ENCODE data around the gene LANCL2.

LANCL2 gene

DNA sequence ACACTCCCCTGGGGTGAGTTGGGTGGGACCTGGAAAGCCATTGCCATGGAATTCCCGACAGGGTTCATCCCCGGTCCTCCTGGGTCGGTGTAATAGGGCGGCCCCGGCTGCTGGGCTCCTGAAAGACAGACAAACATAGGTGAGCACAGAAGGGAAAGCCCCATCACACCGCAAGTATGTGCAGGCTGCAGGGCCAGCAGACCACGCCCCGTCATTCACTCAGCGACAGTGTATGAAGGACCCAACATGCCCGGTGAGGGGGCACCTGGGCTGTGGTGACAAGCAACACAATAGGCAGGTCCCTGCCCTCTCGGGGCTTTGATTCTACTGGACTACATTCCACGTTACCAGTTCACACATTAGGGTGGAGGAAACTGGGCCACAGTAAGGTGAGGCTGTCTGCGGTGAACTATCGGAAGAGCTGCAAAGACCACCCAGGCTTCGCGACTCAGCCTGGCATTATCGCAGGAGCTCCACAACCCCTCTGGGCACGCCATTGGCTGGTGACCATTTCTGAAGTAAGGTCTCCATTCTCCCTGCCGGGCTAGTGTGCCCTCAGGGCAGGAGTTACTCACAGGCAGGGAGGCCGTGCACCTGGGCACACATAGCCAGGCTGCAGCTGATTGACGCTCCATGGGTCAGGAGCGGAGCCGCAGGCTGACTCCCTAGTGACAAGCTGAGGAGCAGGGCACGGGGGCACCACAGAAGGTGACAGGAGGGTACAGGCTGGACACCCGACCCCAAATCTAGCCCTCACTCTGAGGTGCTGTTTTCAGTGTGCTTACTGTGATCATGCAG, 108.0 kb downstream of the LANCL2 start:
- DNase-seq = no peak

DNA sequence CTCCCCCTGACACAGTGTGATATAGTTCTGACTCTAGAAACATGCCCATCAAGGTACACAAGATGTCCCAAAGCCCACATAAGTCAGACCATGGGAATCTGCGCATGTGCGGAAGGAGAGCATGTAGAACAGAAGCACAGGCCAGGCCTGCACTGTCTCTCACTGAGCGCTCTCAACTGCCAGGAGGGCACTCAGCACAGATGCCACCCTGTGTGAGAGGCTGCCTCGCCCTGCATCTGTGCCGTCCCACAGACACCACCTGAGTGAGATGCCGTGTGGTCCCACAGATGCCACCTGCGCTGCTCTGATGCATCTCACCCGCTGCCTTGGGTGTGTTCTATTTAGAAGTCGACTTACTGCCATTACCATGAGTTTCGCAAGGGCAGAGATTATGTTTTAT, 108.8 kb downstream of the LANCL2 start:
- DNase-seq = no peak

DNA sequence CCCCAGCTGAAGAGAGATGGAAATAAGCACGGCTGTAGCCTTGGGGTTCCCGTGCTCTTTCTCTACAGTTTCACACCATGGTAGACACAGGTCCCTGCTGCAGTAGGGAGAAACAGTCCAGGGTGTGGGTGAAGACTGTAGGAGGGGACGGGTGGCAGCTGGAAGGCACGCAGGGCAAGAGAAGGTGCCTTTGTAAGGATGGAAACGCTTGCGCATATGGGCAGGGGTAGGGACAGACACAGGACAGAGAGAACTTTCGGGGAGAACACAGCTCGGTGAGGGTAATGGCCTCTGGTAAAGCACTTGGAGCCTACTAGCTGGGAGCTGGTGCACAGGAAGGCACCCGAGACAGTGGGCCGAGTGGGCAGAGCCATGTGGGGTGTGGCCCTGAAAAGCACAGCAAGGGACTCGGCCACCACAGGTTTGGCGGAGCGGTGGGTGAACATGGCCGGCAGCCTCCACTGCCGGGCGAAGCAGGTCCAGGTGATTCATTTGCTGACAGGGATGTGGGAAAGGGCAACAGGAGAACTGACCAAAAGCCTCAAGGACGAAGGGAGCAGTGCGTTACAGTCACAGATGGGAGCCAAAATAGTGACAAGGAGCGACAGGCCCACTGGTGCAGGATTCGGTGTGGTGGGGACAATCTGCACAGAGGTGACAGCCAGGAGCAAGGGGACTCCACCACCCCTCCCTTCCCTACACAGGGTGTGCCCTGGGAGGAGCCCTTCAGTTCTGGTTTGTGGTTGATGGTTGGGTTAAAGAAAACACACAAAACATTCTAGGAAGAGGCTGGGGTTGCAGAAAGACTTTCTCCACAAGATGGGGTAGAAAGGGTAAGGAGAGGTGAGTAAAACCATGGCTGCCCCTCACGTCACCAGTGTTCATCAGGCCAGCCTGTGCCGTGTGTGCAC, 110.1 kb downstream of the LANCL2 start:
- DNase-seq = no peak

DNA sequence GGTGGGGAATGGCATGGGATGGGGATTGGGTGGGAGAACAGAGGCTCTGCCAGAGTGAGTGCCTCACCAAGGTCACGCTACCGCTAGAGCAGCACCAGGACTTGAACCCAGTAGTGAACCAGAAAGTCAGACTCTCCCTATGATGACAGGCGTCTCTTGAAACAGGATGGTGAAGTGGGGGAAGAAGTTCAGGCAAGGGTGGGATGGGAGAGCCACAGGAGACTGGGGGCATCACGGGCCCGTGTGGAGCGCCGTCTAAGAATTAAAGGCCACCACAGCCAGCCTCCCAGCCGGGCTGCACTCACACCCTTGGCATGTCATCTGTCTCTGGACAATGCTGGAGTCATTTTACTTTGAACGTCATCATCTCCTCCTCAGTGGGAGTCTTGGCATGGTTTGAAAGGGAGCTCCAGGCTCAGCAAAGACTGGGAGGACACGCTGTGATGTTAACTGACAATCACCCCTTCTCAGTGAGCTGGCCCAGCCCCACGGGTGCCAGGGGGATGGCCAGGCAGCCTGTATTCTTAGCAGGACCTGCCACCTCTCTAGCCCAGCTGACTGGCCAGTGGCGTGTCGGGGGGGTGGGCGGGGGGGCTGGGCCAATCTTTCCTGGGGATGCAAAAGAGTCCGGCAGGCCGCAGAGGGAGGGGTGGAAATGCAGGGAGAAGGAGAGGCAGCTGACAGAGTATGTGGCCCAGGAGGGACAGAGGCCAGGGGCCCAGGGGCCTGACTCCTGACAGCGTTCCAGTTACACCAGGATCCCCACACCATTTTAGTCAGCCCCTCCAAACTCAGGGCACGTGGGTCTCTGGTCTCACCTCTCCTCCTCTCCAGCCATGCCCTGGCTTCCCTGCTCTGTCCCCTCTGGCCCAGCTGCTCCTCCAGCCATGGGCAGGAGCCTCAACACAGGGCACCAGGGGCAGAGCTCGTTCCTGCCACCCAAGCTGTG, 111.0 kb downstream of the LANCL2 start:
- DNase-seq = no peak

DNA sequence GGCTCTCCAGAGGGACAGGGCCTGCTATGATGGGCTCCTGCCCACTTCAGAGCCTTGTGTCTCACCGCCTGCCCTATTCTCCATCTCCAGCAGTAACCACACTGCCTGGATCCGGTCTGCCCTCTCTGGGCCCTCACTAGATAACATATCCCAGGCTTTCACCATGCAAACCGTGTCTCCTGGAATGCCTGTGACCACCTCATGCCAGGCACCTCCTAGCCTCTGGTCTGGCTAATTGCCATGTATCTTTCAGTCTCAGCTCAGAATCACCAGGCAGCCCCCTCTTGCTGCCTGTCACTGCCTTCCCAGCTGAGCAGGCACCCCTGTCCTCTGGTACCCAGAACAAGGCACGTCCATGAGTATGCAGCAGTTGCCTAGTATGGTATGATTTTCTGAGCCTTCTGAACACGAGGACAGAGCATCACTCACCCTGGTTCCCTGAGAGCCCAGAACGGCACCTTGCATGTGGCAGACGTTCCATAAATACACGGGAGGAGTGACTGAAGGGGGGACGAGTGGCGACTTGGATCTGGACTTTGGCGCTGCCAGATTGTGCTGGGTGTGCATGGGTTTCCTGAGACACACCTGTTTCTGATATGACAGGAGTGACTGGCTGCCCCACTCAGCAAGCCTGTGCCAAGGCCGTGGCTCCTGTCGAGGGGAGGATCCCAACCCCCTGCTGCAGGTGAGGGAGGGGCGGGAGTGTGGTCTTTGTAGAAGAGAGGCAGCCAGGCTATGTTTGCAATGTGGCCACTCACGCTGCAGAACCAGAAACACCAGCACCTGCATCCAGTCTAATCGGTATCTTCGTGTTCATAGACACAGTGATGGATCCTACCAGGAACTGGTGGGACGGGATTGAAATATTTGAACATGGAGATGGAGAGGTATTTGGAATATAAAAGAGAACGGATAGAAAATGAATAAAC, 112.0 kb downstream of the LANCL2 start:
- DNase-seq = no peak

DNA sequence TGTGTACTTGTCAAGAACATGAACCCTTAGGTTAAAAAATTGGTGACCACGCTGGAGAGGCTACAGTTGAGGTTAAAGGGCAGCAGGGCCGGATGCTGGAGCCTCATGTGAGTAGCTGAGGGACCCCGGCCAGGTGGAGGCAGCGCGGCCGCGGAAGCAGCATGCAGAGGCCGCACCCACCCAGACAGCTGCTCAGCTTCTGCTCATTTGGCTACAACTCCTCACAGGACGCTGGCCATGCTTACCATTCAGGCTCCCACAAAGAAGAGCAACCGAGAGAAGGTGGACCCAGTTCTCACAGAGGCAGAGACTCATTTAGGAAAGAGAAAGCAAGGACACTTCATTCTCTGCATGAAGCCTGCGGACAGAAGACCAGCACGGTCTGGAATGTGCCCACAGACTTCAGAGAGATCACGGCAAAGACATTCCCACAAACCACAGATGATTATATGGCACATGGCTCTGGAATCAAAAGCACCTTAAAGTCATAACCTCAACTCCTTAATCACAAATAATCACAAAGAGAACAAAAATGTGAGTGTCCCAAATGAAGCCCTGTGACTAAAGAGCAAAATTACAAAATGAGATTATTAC, 112.7 kb downstream of the LANCL2 start:
- no peak for DNase-seq

DNA sequence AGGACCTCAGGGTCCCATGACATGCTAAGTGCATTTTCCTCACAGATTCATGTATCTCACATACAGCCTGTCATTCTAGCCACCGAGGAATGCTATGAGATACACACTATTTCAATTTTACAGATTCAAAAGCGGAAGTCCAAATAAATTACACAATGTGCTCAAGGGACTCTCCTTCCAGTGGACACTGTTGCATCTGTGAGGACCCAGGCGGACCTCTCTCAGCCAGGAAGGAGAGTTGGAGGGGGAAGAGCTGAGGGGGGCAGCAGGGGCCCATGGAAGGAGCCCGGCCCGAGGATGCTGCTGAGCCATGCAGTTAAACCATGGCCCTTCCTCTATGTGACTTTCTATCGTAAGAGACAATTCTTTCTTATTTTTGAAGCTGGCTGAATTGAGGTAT, 113.6 kb downstream of the LANCL2 start:
- no peak for DNase-seq

DNA sequence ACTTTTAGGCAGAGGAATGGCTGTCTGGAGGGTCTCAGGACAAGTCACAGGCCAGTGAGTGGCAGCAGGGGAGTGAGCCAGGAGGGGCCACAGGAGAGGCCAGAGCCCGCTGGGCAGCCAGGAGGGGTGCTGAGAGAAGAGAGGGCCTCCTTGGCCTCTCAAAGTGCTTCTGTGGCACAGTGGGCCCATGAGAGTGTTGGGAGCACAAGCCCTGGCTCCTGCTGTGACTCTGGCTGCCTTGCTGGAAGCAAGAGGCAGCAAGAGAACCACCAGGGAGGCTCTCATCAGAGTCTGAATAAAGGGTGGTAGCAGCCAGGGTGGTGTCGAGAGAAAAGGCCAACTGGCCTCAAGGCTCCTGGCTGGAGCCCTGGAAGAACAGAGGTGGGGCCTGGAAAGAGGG, 116.0 kb downstream of the LANCL2 start:
- no peak for DNase-seq

DNA sequence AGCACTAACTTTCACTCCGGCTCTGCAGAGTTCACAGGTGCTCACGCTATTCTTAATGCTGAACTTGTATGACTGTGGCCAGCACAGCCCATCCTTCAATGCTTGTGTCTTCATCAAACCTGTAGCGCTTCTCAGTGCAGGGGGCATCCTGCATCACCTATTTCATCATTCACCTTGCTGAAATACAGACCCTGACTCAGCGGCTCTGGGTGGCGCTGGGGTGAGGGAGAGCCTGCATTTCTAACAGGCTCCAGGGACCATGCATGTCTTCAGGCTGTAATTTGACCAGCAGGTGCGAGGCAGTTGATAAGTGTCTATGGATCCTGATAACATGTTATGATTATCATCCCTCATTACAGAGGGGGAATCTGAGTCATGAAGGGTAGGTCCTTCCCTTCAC, 117.9 kb downstream of the LANCL2 start:
- no peak for DNase-seq

Measured in NCI-H2029 treated with DMSO at 0.1 percent for 48 hours (cell line).